Activated naive CD8-positive, alpha-beta T cell treated with anti-CD3 and anti-CD28 coated beads for 36 hours (primary cell): ENCODE results near the gene CIAO2A. TPM values are rescaled to one million over a fixed set of nuclear protein-coding genes. Genes with fewer than 3 reads are reported as not detected.

Experiments used
- DNase-seq: peaks from one replicate; pipeline ENCODE4 v3.0.0; 2021
- H3K27ac Mint-ChIP-seq: one replicate; pipeline ENCODE4 v1.8.0; 2022; ENCODE audit warnings: mild to moderate bottlenecking, moderate library complexity, mixed read lengths
- H3K27me3 Mint-ChIP-seq: one replicate; pipeline ENCODE4 v1.8.0; 2022; ENCODE audit warnings: mild to moderate bottlenecking, mixed read lengths
- H3K36me3 Mint-ChIP-seq: one replicate; pipeline ENCODE4 v1.8.0; 2021; ENCODE audit warnings: mild to moderate bottlenecking, mixed read lengths
- H3K4me1 Mint-ChIP-seq: one replicate; pipeline ENCODE4 v1.8.0; 2021; ENCODE audit warnings: mixed read lengths
- H3K4me3 Mint-ChIP-seq: one replicate; pipeline ENCODE4 v1.8.0; 2022; ENCODE audit warnings: mild to moderate bottlenecking, moderate library complexity, mixed read lengths
- H3K9me3 Mint-ChIP-seq: one replicate; pipeline ENCODE4 v1.8.0; 2022; ENCODE audit warnings: mixed read lengths
- total RNA-seq, 2 experiments: library from RNA; stranded (reverse); gene quantifications; one replicate each; pipeline ENCODE4 v1.2.3, GENCODE V29; 2021

CIAO2A gene
- total RNA-seq, 2 experiments from 2014 or later: 95.2 to 99.2 TPM

- H3K36me3 Mint-ChIP-seq: no peaks in the 10 kb centered on the region
These were observed 71.1 kb downstream of the CIAO2A start for GRCh38 chr15:64022571-64022970.

More at GRCh38 chr15:64022571-64022970, 71.1 kb downstream of the CIAO2A start:
- no peaks in the 10 kb centered on the region for H3K27me3 Mint-ChIP-seq
- no peaks in the 10 kb centered on the region for H3K9me3 Mint-ChIP-seq
- DNase-seq: no peak
- H3K4me1 Mint-ChIP-seq: peaks cover under 1% of the 10 kb centered on the region
- H3K27ac Mint-ChIP-seq: no peak overlapping the region
- no peak overlapping the region for H3K4me3 Mint-ChIP-seq

Other genes starting within 250 kb of the CIAO2A start
- gene DAPK2, start 47.4 kb downstream of the CIAO2A start, total RNA-seq: under 1 TPM; 0.29 to 0.60 TPM
- gene SNX1, start 2.1 kb upstream of the CIAO2A start, total RNA-seq: 10 to 100 TPM; 79.8 to 88.6 TPM
- gene SNX22, start 57.9 kb upstream of the CIAO2A start, total RNA-seq: under 1 TPM; 0.42 to 0.74 TPM
- gene PPIB, start 69.2 kb upstream of the CIAO2A start, total RNA-seq: 100 to 1,000 TPM; 315 to 318 TPM